KMS-11 (cell line): ENCODE measurements around the gene SP9.

Experiments
- H2AFZ ChIP-seq: fragments of 200-600 bp; sonication (generic); 2 replicates; pipeline ENCODE4 v1.6.1; 2016; ENCODE audit warnings: antibody characterized with exemption, mixed run types, low read depth
- H3K27ac ChIP-seq: fragments of 200-600 bp; sonication (generic); 2 replicates; pipeline ENCODE4 v1.6.1; 2016; ENCODE audit warnings: mild to moderate bottlenecking, mixed run types
- H3K27me3 ChIP-seq: fragments of 200-600 bp; sonication (generic); 2 replicates; pipeline ENCODE4 v1.6.1; 2017; ENCODE audit warnings: mild to moderate bottlenecking, low read depth, mixed run types, moderate library complexity; ENCODE audit not compliant: insufficient read depth
- H3K36me3 ChIP-seq: fragments of 200-600 bp; sonication (generic); 2 replicates; pipeline ENCODE4 v1.6.1; 2017; ENCODE audit warnings: mild to moderate bottlenecking, mixed run types; ENCODE audit not compliant: insufficient read depth
- H3K4me1 ChIP-seq: fragments of 200-600 bp; sonication (generic); 2 replicates; pipeline ENCODE4 v1.6.1; 2016; ENCODE audit warnings: mild to moderate bottlenecking, low read depth, mixed run types; ENCODE audit not compliant: poor library complexity, severe bottlenecking
- H3K4me2 ChIP-seq: fragments of 200-600 bp; sonication (generic); 2 replicates; pipeline ENCODE4 v1.7.0; 2016; ENCODE audit warnings: mild to moderate bottlenecking, mixed run types
- H3K4me3 ChIP-seq: fragments of 200-600 bp; sonication (generic); IDR thresholded peaks from 2 replicates; pipeline ENCODE4 v1.6.1; 2017; ENCODE audit warnings: low read depth, low read length, mixed read lengths; ENCODE audit not compliant: insufficient read depth
- H3K79me2 ChIP-seq: fragments of 200-600 bp; sonication (generic); 2 replicates; pipeline ENCODE4 v1.6.1; 2016; ENCODE audit warnings: low read depth, mixed run types; ENCODE audit not compliant: insufficient read depth
- H3K9ac ChIP-seq: fragments of 200-600 bp; sonication (generic); 2 replicates; pipeline ENCODE4 v1.6.1; 2016; ENCODE audit warnings: mild to moderate bottlenecking, mixed run types
- H4K20me1 ChIP-seq: fragments of 200-600 bp; sonication (generic); 2 replicates; pipeline ENCODE4 v1.6.1; 2016; ENCODE audit warnings: mild to moderate bottlenecking, mixed run types; ENCODE audit not compliant: insufficient read depth
- CTCF ChIP-seq: fragments of 200-600 bp; sonication (generic); conservative IDR thresholded peaks from 2 replicates; pipeline ENCODE4 v1.6.1; 2017; ENCODE audit warnings: low read depth, mild to moderate bottlenecking, antibody characterized with exemption, low read length, moderate library complexity, mixed read lengths

The SP9 gene

GRCh38 chr2:174328114-174328960 lies 6.4 kb upstream of the SP9 start:
- Histone ChIP-seq H3K4me3 (no peak overlapping the region), H2AFZ (no peak overlapping the region), H3K36me3 (no peaks in the 10 kb centered on the region), H3K4me2 (no peak overlapping the region), H3K9ac (no peak overlapping the region), H3K27ac (no peak overlapping the region), H3K4me1 (no peaks in the 10 kb centered on the region), H3K27me3 (peaks cover 4% of the 10 kb centered on the region), H3K79me2 (no peaks in the 10 kb centered on the region), H4K20me1 (no peaks in the 10 kb centered on the region)
- no peak for TF ChIP-seq CTCF

- no peak overlapping the region for H2AFZ ChIP-seq
- H3K27me3 ChIP-seq, result peaks cover 4% of the 10 kb centered on the region
Observed at GRCh38 chr2:174328961-174329715, 5.6 kb upstream of the SP9 start.

GRCh38 chr2:174330945-174331594 lies 3.7 kb upstream of the SP9 start:
- TF ChIP-seq CTCF, result no peak
- no peaks in the 10 kb centered on the region for H3K79me2 ChIP-seq
- H3K4me1 ChIP-seq, result no peaks in the 10 kb centered on the region
- no peak overlapping the region for H3K4me2 ChIP-seq
- no peak overlapping the region for H3K9ac ChIP-seq
- no peaks in the 10 kb centered on the region for H4K20me1 ChIP-seq
- H3K27me3 ChIP-seq, result peaks cover 17% of the 10 kb centered on the region
- H2AFZ ChIP-seq, result no peak overlapping the region
- H3K36me3 ChIP-seq, result no peaks in the 10 kb centered on the region
- no peak overlapping the region for H3K4me3 ChIP-seq
- H3K27ac ChIP-seq, result no peak overlapping the region

More at GRCh38 chr2:174328961-174329715, 5.6 kb upstream of the SP9 start:
- Histone ChIP-seq H3K4me3 (no peak overlapping the region), H3K4me2 (no peak overlapping the region), H3K36me3 (no peaks in the 10 kb centered on the region), H3K79me2 (no peaks in the 10 kb centered on the region), H4K20me1 (no peaks in the 10 kb centered on the region), H3K4me1 (no peaks in the 10 kb centered on the region), H3K27ac (no peak overlapping the region), H3K9ac (no peak overlapping the region)
- no peak for TF ChIP-seq CTCF

GRCh38 chr2:174331595-174332216 lies 3.0 kb upstream of the SP9 start:
- Histone ChIP-seq H3K36me3 (no peaks in the 10 kb centered on the region), H2AFZ (no peak overlapping the region), H4K20me1 (no peaks in the 10 kb centered on the region), H3K9ac (no peak overlapping the region), H3K79me2 (no peaks in the 10 kb centered on the region), H3K27ac (no peak overlapping the region), H3K4me3 (no peak overlapping the region), H3K4me1 (no peaks in the 10 kb centered on the region), H3K27me3 (peaks cover 13% of the 10 kb centered on the region), H3K4me2 (no peak overlapping the region)
- TF ChIP-seq CTCF, result no peak
